ENCODE data around the gene HS1BP3.

GRCh38 chr2:20607446-20607845, 43.5 kb downstream of the HS1BP3 start:
- TF ChIP-seq PHF8 (IDR thresholded peaks at IDR 0.05; ENCODE audit: borderline replicate concordance, low read depth): no peak
- TF ChIP-seq RAD21 (conservative IDR thresholded peaks at IDR 0.05 in 1 of 2, IDR thresholded peaks at IDR 0.05 in 1 of 2): no peak
- no peak for TF ChIP-seq POLR2A (IDR thresholded peaks at IDR 0.05; ENCODE audit: low read length)
- no peak for TF ChIP-seq CBX8 (IDR thresholded peaks at IDR 0.05)

Measured in A549 (cell line).